Measurements from ENCODE around the gene HK1. TPM values are rescaled to one million over a fixed set of nuclear protein-coding genes. Genes with fewer than 3 reads are reported as not detected.

The HK1 gene
- total RNA-seq, 2 donors from 2014 or later, result 186 to 228 TPM

GRCh38 chr10:69426376-69426727, 148.1 kb downstream of the HK1 start:
- no peak overlapping the region for H3K27ac ChIP-seq
- H3K36me3 ChIP-seq, result no peaks in the 10 kb centered on the region
- peaks cover 0 to 12% of the 10 kb centered on the region in 2 donors for H3K4me1 ChIP-seq
- TF ChIP-seq CTCF (IDR thresholded peaks at IDR 0.05), result no peak
- no peak for DNase-seq (ENCODE audit: low spot score)
- H3K27me3 ChIP-seq, result no peaks in the 10 kb centered on the region
- no peaks in the 10 kb centered on the region for H3K9me3 ChIP-seq
- H3K4me3 ChIP-seq, result no peak overlapping the region

GRCh38 chr10:69428165-69428564, 149.9 kb downstream of the HK1 start:
- Histone ChIP-seq H3K4me1 (no peaks in the 10 kb centered on the region), H3K4me3 (no peak overlapping the region), H3K36me3 (no peaks in the 10 kb centered on the region), H3K27me3 (no peaks in the 10 kb centered on the region), H3K27ac (no peak overlapping the region), H3K9me3 (no peaks in the 10 kb centered on the region)
- no peak for DNase-seq (ENCODE audit: low spot score)
- no peak for TF ChIP-seq CTCF (IDR thresholded peaks at IDR 0.05)

GRCh38 chr10:69434169-69434568, 155.9 kb downstream of the HK1 start:
- no peak for TF ChIP-seq CTCF (IDR thresholded peaks at IDR 0.05)
- no peaks in the 10 kb centered on the region for H3K9me3 ChIP-seq
- no peaks in the 10 kb centered on the region for H3K36me3 ChIP-seq
- no peak overlapping the region for H3K4me3 ChIP-seq
- DNase-seq (ENCODE audit: low spot score), result no peak
- H3K27ac ChIP-seq, result no peak overlapping the region
- no peaks in the 10 kb centered on the region for H3K27me3 ChIP-seq
- H3K4me1 ChIP-seq, result peaks cover 0 to 13% of the 10 kb centered on the region in 2 donors

GRCh38 chr10:69434926-69435325, 156.6 kb downstream of the HK1 start:
- no peak for TF ChIP-seq CTCF (IDR thresholded peaks at IDR 0.05)
- no peaks in the 10 kb centered on the region for H3K27me3 ChIP-seq
- DNase-seq (ENCODE audit: low spot score), result no peak
- no peaks in the 10 kb centered on the region for H3K36me3 ChIP-seq
- H3K4me3 ChIP-seq, result no peak overlapping the region
- no peaks in the 10 kb centered on the region for H3K9me3 ChIP-seq
- peaks cover 0 to 21% of the 10 kb centered on the region in 2 donors for H3K4me1 ChIP-seq
- H3K27ac ChIP-seq, result no peak overlapping the region

GRCh38 chr10:69435966-69436520, 157.7 kb downstream of the HK1 start:
- no peak overlapping the region for H3K27ac ChIP-seq
- no peaks in the 10 kb centered on the region for H3K36me3 ChIP-seq
- TF ChIP-seq CTCF (IDR thresholded peaks at IDR 0.05), result no peak
- H3K27me3 ChIP-seq, result no peaks in the 10 kb centered on the region
- H3K9me3 ChIP-seq, result no peaks in the 10 kb centered on the region
- no peak overlapping the region for H3K4me3 ChIP-seq
- peaks cover 0 to 21% of the 10 kb centered on the region in 2 donors for H3K4me1 ChIP-seq
- DNase-seq (ENCODE audit: low spot score), result no peak
